ENCODE data around the gene APBA1. TPM values are rescaled to one million over a fixed set of nuclear protein-coding genes. Genes with fewer than 3 reads are reported as not detected.
A peak's percentile ranks its signal among the peaks of the same experiment; 100 is the strongest.

Gene APBA1
- polyA plus RNA-seq, 1 of the 3 experiments (the other 2 are of a cell fraction): 3.1 TPM

DNA sequence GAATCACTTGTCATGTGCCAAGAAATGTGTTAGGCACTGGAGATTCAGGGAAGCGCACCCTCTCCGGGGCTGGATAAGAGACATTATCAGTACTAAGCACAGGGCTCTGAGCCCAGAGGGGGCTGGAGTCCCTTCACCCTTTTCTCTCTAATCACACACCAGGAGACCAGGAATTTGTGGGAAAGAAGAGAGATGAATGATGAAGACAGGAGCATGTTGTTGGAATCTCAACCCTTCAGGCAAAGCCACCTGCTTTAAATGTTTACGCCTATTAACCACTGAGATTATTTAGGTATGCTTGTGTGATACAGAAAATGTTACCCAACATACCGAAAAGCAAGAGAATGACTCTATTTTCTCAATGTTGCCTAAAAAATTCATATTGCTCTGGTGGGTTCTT is 227.4 kb downstream of the APBA1 start:
- H3K79me2 ChIP-seq (ENCODE audit: insufficient read depth): no peaks in the 10 kb centered on the region
- H3K27ac ChIP-seq (ENCODE audit: low read depth in 2 of 2, low read length in 1 of 2): no peak overlapping the region
- CTCF ChIA-PET: interaction anchor here (1.7 kb wide), 1 partner anchor 98 kb away, joined by 3 read pairs; no protein-coding TSS in a partner anchor
- TF ChIP-seq FOXM1 (IDR thresholded peaks at IDR 0.05; ENCODE audit: low read depth): no peak
- TF ChIP-seq FOSL2 (IDR thresholded peaks at IDR 0.05; ENCODE audit: borderline replicate concordance, low read depth): no peak
- TF ChIP-seq POLR2AphosphoS5 (IDR thresholded peaks at IDR 0.05; ENCODE audit: low read depth, low read length): no peak
- TF ChIP-seq ELF1 (IDR thresholded peaks at IDR 0.05): no peak
- TF ChIP-seq CHD2 (IDR thresholded peaks at IDR 0.05; ENCODE audit: low read length, partially characterized antibody): no peak
- no peak for TF ChIP-seq NRF1 (IDR thresholded peaks at IDR 0.05; ENCODE audit: low read depth, low read length)
- TF ChIP-seq TAF1 (IDR thresholded peaks at IDR 0.05; ENCODE audit: borderline replicate concordance, low read depth, low read length): no peak
- TF ChIP-seq TEAD4 (IDR thresholded peaks at IDR 0.05; ENCODE audit: borderline replicate concordance, insufficient read depth): no peak
- no peak for TF ChIP-seq YY1 (IDR thresholded peaks at IDR 0.05; ENCODE audit: low read depth)
- TF ChIP-seq RXRA (IDR thresholded peaks at IDR 0.05; ENCODE audit: borderline replicate concordance, low read depth): no peak
- no peak for TF ChIP-seq GABPA (IDR thresholded peaks at IDR 0.05; ENCODE audit: low read depth)
- TF ChIP-seq TCF12 (IDR thresholded peaks at IDR 0.05): no peak
- TF ChIP-seq, protein P1, sequence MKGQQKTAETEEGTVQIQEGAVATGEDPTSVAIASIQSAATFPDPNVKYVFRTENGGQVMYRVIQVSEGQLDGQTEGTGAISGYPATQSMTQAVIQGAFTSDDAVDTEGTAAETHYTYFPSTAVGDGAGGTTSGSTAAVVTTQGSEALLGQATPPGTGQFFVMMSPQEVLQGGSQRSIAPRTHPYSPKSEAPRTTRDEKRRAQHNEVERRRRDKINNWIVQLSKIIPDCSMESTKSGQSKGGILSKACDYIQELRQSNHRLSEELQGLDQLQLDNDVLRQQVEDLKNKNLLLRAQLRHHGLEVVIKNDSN (IDR thresholded peaks at IDR 0.05; ENCODE audit: borderline replicate concordance, low read depth): no peak
- TF ChIP-seq, protein P2, sequence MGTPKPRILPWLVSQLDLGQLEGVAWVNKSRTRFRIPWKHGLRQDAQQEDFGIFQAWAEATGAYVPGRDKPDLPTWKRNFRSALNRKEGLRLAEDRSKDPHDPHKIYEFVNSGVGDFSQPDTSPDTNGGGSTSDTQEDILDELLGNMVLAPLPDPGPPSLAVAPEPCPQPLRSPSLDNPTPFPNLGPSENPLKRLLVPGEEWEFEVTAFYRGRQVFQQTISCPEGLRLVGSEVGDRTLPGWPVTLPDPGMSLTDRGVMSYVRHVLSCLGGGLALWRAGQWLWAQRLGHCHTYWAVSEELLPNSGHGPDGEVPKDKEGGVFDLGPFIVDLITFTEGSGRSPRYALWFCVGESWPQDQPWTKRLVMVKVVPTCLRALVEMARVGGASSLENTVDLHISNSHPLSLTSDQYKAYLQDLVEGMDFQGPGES (IDR thresholded peaks at IDR 0.05; ENCODE audit: low read depth, low read length): no peak
- no peak for TF ChIP-seq GATA2 (CRISPR knock-in tag; IDR thresholded peaks at IDR 0.05)
- TF ChIP-seq, protein P3, sequence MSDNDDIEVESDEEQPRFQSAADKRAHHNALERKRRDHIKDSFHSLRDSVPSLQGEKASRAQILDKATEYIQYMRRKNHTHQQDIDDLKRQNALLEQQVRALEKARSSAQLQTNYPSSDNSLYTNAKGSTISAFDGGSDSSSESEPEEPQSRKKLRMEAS (IDR thresholded peaks at IDR 0.05; ENCODE audit: low read depth): no peak
- TF ChIP-seq RFX5 (IDR thresholded peaks at IDR 0.05; ENCODE audit: low read length): no peak
- POLR2A ChIA-PET: no interaction called here
- peaks cover 0 to 7% of the 10 kb centered on the region in 2 experiments; a peak in 2 of 4 replicates for H3K4me1 ChIP-seq (ENCODE audit: control insufficient read depth in 1 of 2, insufficient read depth in 2 of 2, low read depth in 1 of 2, low read length in 1 of 2)
- no peaks in the 10 kb centered on the region for H3K27me3 ChIP-seq (ENCODE audit: insufficient read depth)
- no peaks in the 10 kb centered on the region for H3K9me3 ChIP-seq
- no peaks in the 10 kb centered on the region for H3K9me2 ChIP-seq
- DNase-seq: no peak
- H3F3A ChIP-seq (replicated peaks; ENCODE audit: insufficient read depth): no peaks in the 10 kb centered on the region
- H3K4me3 ChIP-seq (ENCODE audit: low read depth in 2 of 2, low read length in 1 of 2): no peak overlapping the region
- 95% methylated on average over 4 of the region's 4 CpGs for WGBS (ENCODE audit: low lambda C conversion rate)
- no peaks in the 10 kb centered on the region for H4K20me1 ChIP-seq (ENCODE audit: insufficient read depth)
- H3K9ac ChIP-seq: no peak overlapping the region
- no peak overlapping the region for H2AFZ ChIP-seq (ENCODE audit: low read depth)
- no peaks in the 10 kb centered on the region for H3K36me3 ChIP-seq (replicated peaks in 1 of 2; ENCODE audit: control insufficient read depth in 1 of 2, insufficient read depth in 2 of 2, low read length in 1 of 2)
- H3K4me2 ChIP-seq: no peak overlapping the region

DNA sequence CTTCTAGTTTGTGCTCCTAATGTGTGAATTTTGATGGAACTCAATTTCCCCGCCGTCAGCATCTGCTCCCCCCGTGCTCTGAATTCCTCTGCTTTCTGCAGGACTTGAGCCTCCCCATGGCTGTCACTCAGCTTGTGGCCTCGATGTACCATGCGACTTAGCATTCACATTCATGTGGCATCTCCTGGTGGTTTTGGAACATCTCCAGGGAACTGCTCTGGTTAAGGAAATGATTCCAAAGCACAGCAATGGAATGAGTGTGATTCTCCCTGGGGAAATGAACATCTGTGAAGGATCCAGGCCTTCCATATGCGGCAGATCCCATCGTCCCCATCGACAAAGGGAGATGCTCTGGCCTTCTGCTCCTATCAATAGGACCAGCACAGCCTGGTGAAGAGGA is 228.2 kb downstream of the APBA1 start:
- Histone ChIP-seq H3K9me2 (no peaks in the 10 kb centered on the region), H3K4me2 (no peak overlapping the region), H3K79me2 (ENCODE audit: insufficient read depth) (no peaks in the 10 kb centered on the region), H3K27ac (ENCODE audit: low read depth in 2 of 2, low read length in 1 of 2) (no peak overlapping the region), H3K9me3 (no peaks in the 10 kb centered on the region), H3K36me3 (replicated peaks in 1 of 2; ENCODE audit: control insufficient read depth in 1 of 2, insufficient read depth in 2 of 2, low read length in 1 of 2) (no peaks in the 10 kb centered on the region), H3K4me1 (ENCODE audit: control insufficient read depth in 1 of 2, insufficient read depth in 2 of 2, low read depth in 1 of 2, low read length in 1 of 2) (peaks cover 0 to 7% of the 10 kb centered on the region in 2 experiments; a peak in 2 of 4 replicates), H3K4me3 (ENCODE audit: low read depth in 2 of 2, low read length in 1 of 2) (no peak overlapping the region), H3K9ac (no peak overlapping the region), H3K27me3 (ENCODE audit: insufficient read depth) (no peaks in the 10 kb centered on the region), H2AFZ (ENCODE audit: low read depth) (no peak overlapping the region), H3F3A (replicated peaks; ENCODE audit: insufficient read depth) (no peaks in the 10 kb centered on the region), H4K20me1 (ENCODE audit: insufficient read depth) (no peaks in the 10 kb centered on the region)
- 74% methylated on average over 8 of the region's 8 CpGs for WGBS (ENCODE audit: low lambda C conversion rate)
- no peak for DNase-seq
- CTCF ChIA-PET: interaction anchor here (0.7 to 1.7 kb wide), 3 partner anchors 22 to 670 kb away, joined by 3 to 4 read pairs (median 3); no protein-coding TSS in a partner anchor
- POLR2A ChIA-PET: no interaction called here
- TF ChIP-seq, protein P2 (IDR thresholded peaks at IDR 0.05; ENCODE audit: low read depth, low read length): no peak
- TF ChIP-seq GABPA (IDR thresholded peaks at IDR 0.05; ENCODE audit: low read depth) (no peak), TCF12 (IDR thresholded peaks at IDR 0.05) (peak; percentile 40; the same call in 1 of the 2 replicates), POLR2AphosphoS5 (IDR thresholded peaks at IDR 0.05; ENCODE audit: low read depth, low read length) (no peak), MXI1 (IDR thresholded peaks at IDR 0.05; ENCODE audit: low read depth, low read length) (no peak), MEF2A (IDR thresholded peaks at IDR 0.05; ENCODE audit: borderline replicate concordance, low read depth) (no peak), EP300 (IDR thresholded peaks at IDR 0.05; ENCODE audit: borderline replicate concordance in 1 of 2, low read depth in 1 of 2, low read length in 1 of 2) (0 out of 4 replicates have a peak, but pooled peaks of 1 of the 2 experiments have one; percentile 10), NFIC (IDR thresholded peaks at IDR 0.05; ENCODE audit: borderline replicate concordance) (peak; percentile 53), RFX5 (IDR thresholded peaks at IDR 0.05; ENCODE audit: low read length) (no peak)
- TF ChIP-seq, protein P3 (IDR thresholded peaks at IDR 0.05; ENCODE audit: low read depth): peak; percentile 34; the same call in 1 of the 2 replicates
- TF ChIP-seq, protein P4, sequence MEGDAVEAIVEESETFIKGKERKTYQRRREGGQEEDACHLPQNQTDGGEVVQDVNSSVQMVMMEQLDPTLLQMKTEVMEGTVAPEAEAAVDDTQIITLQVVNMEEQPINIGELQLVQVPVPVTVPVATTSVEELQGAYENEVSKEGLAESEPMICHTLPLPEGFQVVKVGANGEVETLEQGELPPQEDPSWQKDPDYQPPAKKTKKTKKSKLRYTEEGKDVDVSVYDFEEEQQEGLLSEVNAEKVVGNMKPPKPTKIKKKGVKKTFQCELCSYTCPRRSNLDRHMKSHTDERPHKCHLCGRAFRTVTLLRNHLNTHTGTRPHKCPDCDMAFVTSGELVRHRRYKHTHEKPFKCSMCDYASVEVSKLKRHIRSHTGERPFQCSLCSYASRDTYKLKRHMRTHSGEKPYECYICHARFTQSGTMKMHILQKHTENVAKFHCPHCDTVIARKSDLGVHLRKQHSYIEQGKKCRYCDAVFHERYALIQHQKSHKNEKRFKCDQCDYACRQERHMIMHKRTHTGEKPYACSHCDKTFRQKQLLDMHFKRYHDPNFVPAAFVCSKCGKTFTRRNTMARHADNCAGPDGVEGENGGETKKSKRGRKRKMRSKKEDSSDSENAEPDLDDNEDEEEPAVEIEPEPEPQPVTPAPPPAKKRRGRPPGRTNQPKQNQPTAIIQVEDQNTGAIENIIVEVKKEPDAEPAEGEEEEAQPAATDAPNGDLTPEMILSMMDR (IDR thresholded peaks at IDR 0.05): no peak
